K562 (cell line): ENCODE data around the gene RIPOR1. TPM values are rescaled to one million over a fixed set of nuclear protein-coding genes. Genes with fewer than 3 reads are reported as not detected.

Experiments used
- ATF3 ChIP-seq, 2 experiments: fragments of 450-650 bp in 1 of 2; sonication (generic) in 1 of 2; formaldehyde crosslinking in 1 of 2; IDR thresholded peaks in 1 of 2; conservative IDR thresholded peaks in 1 of 2; 2 replicates each; pipeline versions ENCODE4 v1.6.1 to v1.8.1; 2016 to 2023; ENCODE audit warnings: mild to moderate bottlenecking in 2 of 2, moderate library complexity in 2 of 2, inconsistent platforms in 1 of 2, missing genetic modification reagents in 1 of 2
- FOSL1 ChIP-seq: fragments of 200-800 bp; sonication (Bioruptor generic); conservative IDR thresholded peaks from 2 replicates; pipeline ENCODE4 v1.6.1; 2016; ENCODE audit warnings: missing genetic modification characterization, missing compliant biosample characterization
- FOXM1 ChIP-seq, 2 experiments: fragments of 450-650 bp in 1 of 2; sonication (generic) in 1 of 2; formaldehyde crosslinking in 1 of 2; IDR thresholded peaks; 2 replicates each; pipeline versions ENCODE4 v1.6.1 to v1.9.0; 2017 to 2022; ENCODE audit warnings: low read depth in 2 of 2, mild to moderate bottlenecking in 2 of 2, missing genetic modification reagents in 1 of 2, moderate library complexity in 1 of 2
- IRF2 ChIP-seq: sonication (generic); formaldehyde crosslinking; IDR thresholded peaks from 2 replicates; pipeline ENCODE4 v1.8.1; 2022; ENCODE audit warnings: mild to moderate bottlenecking, missing genetic modification reagents
- KDM1A ChIP-seq, 2 experiments: fragments of 450-650 bp; IDR thresholded peaks; 2 replicates each; pipeline ENCODE4 v1.6.1; 2016; ENCODE audit warnings: mild to moderate bottlenecking in 2 of 2
- MLLT1 ChIP-seq, 2 experiments: fragments of 450-650 bp; IDR thresholded peaks; 2 replicates each; pipeline ENCODE4 v1.6.1; 2016
- NCOA1 ChIP-seq: fragments of 450-650 bp; IDR thresholded peaks from 2 replicates; pipeline ENCODE4 v1.6.1; 2016; ENCODE audit warnings: low read depth
- SMARCA4 ChIP-seq: fragments of 450-650 bp; IDR thresholded peaks from 2 replicates; pipeline ENCODE4 v1.6.1; 2016
- SP1 ChIP-seq: sonication (generic); formaldehyde crosslinking; IDR thresholded peaks from 2 replicates; pipeline ENCODE4 v1.8.1; 2022; ENCODE audit warnings: mild to moderate bottlenecking, missing genetic modification reagents
- ZEB2 ChIP-seq: fragments of 450-650 bp; IDR thresholded peaks from 2 replicates; pipeline ENCODE4 v1.6.1; 2016
- ZNF124 ChIP-seq: sonication (generic); formaldehyde crosslinking; IDR thresholded peaks from 2 replicates; pipeline ENCODE4 v1.8.1; 2022; ENCODE audit warnings: missing genetic modification reagents
- ZNF184 ChIP-seq: sonication (generic); formaldehyde crosslinking; IDR thresholded peaks from 2 replicates; pipeline ENCODE4 v1.5.0; 2020; ENCODE audit warnings: missing genetic modification reagents
- ZNF436 ChIP-seq: fragments of 250-450, 450-650 bp; sonication (Bioruptor Pico); formaldehyde crosslinking; IDR thresholded peaks from 2 replicates; pipeline ENCODE4 v1.7.0; 2020; ENCODE audit warnings: mild to moderate bottlenecking
- ZNF592 ChIP-seq: fragments of 450-650 bp; IDR thresholded peaks from 2 replicates; pipeline ENCODE4 v1.6.1; 2017; ENCODE audit warnings: antibody characterized with exemption, mild to moderate bottlenecking
- ZNF707 ChIP-seq: fragments of 250-450 bp; sonication (Bioruptor Pico); conservative IDR thresholded peaks from 2 replicates; pipeline ENCODE4 v1.8.0; 2022; ENCODE audit warnings: inconsistent platforms, mild to moderate bottlenecking, moderate library complexity
- ZNF766 ChIP-seq: fragments of 200-800 bp; sonication (Bioruptor generic); conservative IDR thresholded peaks from 2 replicates; pipeline ENCODE4 v1.6.1; 2016; ENCODE audit warnings: missing genetic modification characterization, missing compliant biosample characterization
- ZNF830 ChIP-seq: fragments of 250-450 bp; sonication (Bioruptor Pico); IDR thresholded peaks from 2 replicates; pipeline ENCODE4 v1.5.0; 2021; ENCODE audit warnings: mild to moderate bottlenecking
- polyA plus RNA-seq, 8 experiments: library from polyadenylated mRNA; depleted of rRNA in 4 of 8; stranded (reverse) in 5 of 8; unstranded in 3 of 8; fragments of >200 nt; fragmentation: Nextera tagmentation in 2 of 8; fragmentation: Illumina TruSeq in 1 of 8; extraction: Ambion mirVana in 2 of 8; extraction: Trizol in 1 of 8; gene quantifications; 2 replicates each; pipeline versions ENCODE4 v1.2.1 to v1.2.3, GENCODE V29; 2011 to 2014; ENCODE audit warnings: inconsistent platforms in 1 of 8, missing spikeins in 1 of 8
- total RNA-seq, 7 experiments: library from RNA; depleted of rRNA in 6 of 7; stranded (reverse); fragments of >200 nt in 6 of 7; fragmentation: Illumina TruSeq in 2 of 7; extraction: Trizol in 2 of 7; gene quantifications; 2 replicates each; pipeline versions ENCODE4 v1.2.1 to v1.2.3, GENCODE V29; 2011 to 2021; ENCODE audit warnings: low replicate concordance in 1 of 7
- TF ChIP-seq, protein P1 (sequence below), 3 experiments: fragments of 200-800 bp in 1 of 3; sonication (Bioruptor generic) in 1 of 3; sonication (generic) in 1 of 3; formaldehyde crosslinking in 1 of 3; IDR thresholded peaks; 2 replicates each; pipeline versions ENCODE4 v1.6.1 to v1.8.0; 2016 to 2022; ENCODE audit warnings: mild to moderate bottlenecking in 2 of 3, missing compliant biosample characterization in 2 of 3, missing genetic modification characterization in 2 of 3, missing genetic modification reagents in 1 of 3

Gene RIPOR1
- total and polyA plus RNA-seq, 9 of the 15 experiments (the other 6 are each of a cell fraction or from before 2014, with no cell fraction given), result 0.36 to 31.1 (median 3.0) TPM

- TF ChIP-seq KDM1A (IDR thresholded peaks at IDR 0.05) (peak; percentile 16 to 29; a peak in 2 of 4 replicates), ZEB2 (peak; percentile 33; the same call in 1 of the 2 replicates), ZNF124 (CRISPR knock-in tag) (no peak), NCOA1 (peak; percentile 22; the same call in 1 of the 2 replicates), FOSL1 (peak; percentile 88), ZNF707 (CRISPR knock-in tag) (no peak), ZNF184 (no peak), MLLT1 (IDR thresholded peaks at IDR 0.05) (0 out of 4 replicates have a peak, but pooled peaks of 1 of the 2 experiments have one; percentile 11), ATF3 (IDR thresholded peaks at IDR 0.05) (peak; percentile 80), ATF3 (CRISPR knock-in tag; conservative IDR thresholded peaks at IDR 0.05) (no peak), SMARCA4 (peak; percentile 70), SP1 (peak; percentile 39; the same call in 1 of the 2 replicates), ZNF766 (CRISPR knock-in tag) (peak; percentile 33; the same call in 1 of the 2 replicates), ZNF830 (CRISPR knock-in tag) (no peak), ZNF436 (no peak), ZNF592 (0 out of 2 replicates have a peak, but pooled peaks have one; percentile 51), FOXM1 (IDR thresholded peaks at IDR 0.05; ENCODE audit: low read depth) (no peak), FOXM1 (CRISPR knock-in tag; IDR thresholded peaks at IDR 0.05; ENCODE audit: low read depth) (no peak), IRF2 (no peak)
- TF ChIP-seq, protein P1, sequence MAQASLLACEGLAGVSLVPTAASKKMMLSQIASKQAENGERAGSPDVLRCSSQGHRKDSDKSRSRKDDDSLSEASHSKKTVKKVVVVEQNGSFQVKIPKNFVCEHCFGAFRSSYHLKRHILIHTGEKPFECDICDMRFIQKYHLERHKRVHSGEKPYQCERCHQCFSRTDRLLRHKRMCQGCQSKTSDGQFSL (CRISPR knock-in tag; IDR thresholded peaks at IDR 0.05), result no peak
- TF ChIP-seq, protein P1 (tag; IDR thresholded peaks at IDR 0.05), result no peak
These were observed 2.4 kb upstream of the RIPOR1 start (continued) for GRCh38 chr16:67526149-67526791.
